Kidney epithelial cell (primary cell): Measurements from ENCODE around the gene COPS3. TPM values are rescaled to one million over a fixed set of nuclear protein-coding genes. Genes with fewer than 3 reads are reported as not detected.

Experiments
- DNase-seq: peaks from one replicate; pipeline ENCODE4 v3.0.0-alpha.2; 2010; ENCODE audit warnings: low read depth
- H3K27me3 ChIP-seq: 2 replicates; pipeline ENCODE4 v1.6.0; 2011; ENCODE audit warnings: low read length; ENCODE audit not compliant: control insufficient read depth, insufficient read depth
- H3K36me3 ChIP-seq: 2 replicates; pipeline ENCODE4 v1.5.1; 2011; ENCODE audit warnings: low read length; ENCODE audit not compliant: control insufficient read depth, insufficient read depth
- H3K4me3 ChIP-seq: 2 replicates; pipeline ENCODE4 v1.5.1; 2011; ENCODE audit warnings: low read depth, mild to moderate bottlenecking, control low read depth, low read length
- total RNA-seq: library from RNA; depleted of rRNA; stranded (reverse); fragments of >200 nt; gene quantifications from 2 replicates; pipeline ENCODE4 v1.2.3, GENCODE V29; 2015
- TF ChIP-seq, protein P1 (sequence below): IDR thresholded peaks from 2 replicates; pipeline ENCODE4 v1.5.1; 2011; ENCODE audit warnings: mild to moderate bottlenecking, moderate library complexity, low read length, control low read depth, inconsistent platforms; ENCODE audit not compliant: insufficient read depth, poor library complexity, severe bottlenecking

The COPS3 gene
- total RNA-seq, 1 donor from 2014 or later, result 68.5 TPM

DNA sequence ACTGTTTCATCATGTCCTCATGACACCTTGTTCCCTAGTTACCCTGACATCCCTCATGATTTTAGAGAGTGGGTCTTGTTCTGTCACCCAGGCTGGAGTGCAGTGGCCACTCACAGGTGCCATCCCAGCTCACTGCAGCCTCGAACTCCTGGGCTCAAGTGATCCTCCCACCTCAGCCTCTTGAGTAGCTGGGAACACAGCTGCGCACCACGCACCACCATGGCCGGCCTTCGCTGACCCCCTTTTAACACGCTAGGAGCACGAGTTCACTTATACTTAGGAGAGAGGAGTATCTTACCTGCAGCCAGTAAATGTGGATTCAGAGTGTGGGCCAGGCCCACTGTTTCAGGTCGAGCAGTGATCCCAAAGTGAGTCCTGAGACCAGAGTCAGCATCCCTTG is 43.6 kb upstream of the COPS3 start:
- H3K36me3 ChIP-seq, result no peaks in the 10 kb centered on the region
- DNase-seq, result no peak
- no peak overlapping the region for H3K4me3 ChIP-seq
- TF ChIP-seq, protein P1, sequence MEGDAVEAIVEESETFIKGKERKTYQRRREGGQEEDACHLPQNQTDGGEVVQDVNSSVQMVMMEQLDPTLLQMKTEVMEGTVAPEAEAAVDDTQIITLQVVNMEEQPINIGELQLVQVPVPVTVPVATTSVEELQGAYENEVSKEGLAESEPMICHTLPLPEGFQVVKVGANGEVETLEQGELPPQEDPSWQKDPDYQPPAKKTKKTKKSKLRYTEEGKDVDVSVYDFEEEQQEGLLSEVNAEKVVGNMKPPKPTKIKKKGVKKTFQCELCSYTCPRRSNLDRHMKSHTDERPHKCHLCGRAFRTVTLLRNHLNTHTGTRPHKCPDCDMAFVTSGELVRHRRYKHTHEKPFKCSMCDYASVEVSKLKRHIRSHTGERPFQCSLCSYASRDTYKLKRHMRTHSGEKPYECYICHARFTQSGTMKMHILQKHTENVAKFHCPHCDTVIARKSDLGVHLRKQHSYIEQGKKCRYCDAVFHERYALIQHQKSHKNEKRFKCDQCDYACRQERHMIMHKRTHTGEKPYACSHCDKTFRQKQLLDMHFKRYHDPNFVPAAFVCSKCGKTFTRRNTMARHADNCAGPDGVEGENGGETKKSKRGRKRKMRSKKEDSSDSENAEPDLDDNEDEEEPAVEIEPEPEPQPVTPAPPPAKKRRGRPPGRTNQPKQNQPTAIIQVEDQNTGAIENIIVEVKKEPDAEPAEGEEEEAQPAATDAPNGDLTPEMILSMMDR, result no peak
- no peaks in the 10 kb centered on the region for H3K27me3 ChIP-seq

DNA sequence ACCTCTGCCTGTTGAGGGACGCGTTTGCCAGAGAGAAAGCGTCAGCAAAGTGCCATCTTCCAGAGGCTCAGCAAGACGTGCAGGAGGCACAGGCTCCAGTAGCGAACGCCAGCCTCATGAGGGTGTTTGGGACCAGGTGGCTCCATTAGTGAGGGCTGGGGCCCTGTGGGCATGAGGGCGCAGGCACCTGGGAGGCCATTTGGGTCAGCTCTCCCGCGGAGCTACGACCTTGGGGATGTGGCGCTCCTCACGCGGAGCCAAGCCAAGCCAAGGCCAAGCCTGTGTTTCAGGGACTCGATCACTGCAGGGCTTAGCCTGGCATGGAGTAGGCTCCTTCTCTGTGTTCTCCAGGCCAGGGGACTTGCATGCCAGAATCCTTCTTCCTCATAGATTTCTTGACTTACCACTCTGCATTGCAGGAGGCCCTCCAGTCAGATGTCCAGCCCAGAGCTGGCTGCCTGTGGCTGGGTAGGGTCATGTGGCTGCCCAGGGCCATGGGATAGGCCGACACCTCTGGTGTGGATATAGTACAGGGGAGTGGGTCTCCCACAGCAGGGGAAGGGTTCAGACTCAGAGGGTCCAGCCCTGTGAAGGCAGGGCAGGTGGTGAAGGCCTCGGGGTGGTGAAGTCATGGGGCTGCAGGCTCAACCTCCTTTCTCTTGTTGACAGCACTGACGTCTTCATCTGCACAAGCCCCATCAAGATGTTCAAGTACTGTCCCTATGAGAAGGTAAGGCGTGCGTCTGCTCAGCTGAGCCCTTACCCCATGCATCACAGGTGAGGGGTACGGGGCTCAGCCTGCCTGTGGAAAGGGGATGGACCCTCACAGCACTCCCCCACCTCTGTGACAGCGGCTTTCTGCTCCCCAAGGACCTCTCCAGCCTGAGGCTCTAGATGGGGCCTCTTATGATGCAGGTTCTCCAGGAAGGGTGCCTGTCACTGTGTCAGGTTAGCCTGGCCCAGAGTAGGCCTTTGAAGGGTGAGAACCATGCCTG is 41.8 kb upstream of the COPS3 start:
- TF ChIP-seq, protein P1, result no peak
- no peak for DNase-seq
- no peaks in the 10 kb centered on the region for H3K36me3 ChIP-seq
- H3K27me3 ChIP-seq, result no peaks in the 10 kb centered on the region
- H3K4me3 ChIP-seq, result no peak overlapping the region

DNA sequence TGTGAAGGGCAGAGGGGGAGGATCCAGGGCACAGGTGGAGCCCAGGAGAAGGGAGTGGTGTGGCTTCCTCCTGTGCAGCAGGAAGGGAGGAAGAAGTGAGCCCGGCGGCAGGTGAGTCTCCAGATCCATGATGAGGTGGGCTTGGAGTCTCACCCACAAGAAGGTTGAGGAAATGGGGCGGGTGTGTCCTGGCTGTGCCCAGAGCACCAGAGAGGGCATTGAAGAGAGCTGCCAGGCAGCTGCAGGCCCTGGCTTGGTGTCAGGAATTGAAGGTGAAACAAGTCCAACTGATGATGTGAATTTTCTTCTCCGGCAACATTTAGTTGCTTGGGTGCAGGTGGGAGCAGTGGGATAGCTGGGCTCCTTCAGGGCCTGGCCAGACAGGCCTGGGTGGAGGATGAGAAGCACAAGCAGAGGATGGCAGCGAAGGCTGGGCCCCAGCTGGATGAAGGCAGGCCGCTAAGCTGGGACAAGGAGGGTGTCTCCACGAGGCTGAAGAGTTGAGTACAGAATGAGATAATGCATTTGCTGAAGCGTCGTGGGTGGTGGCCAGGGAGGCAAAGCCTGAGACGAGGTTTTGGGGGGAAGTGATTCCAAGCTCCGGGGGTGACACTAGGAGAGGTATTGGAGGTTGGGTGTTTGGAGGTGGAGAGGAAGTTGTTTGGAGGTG is 40.4 kb upstream of the COPS3 start:
- Histone ChIP-seq H3K4me3 (no peak overlapping the region), H3K27me3 (no peaks in the 10 kb centered on the region), H3K36me3 (no peaks in the 10 kb centered on the region)
- no peak for DNase-seq
- TF ChIP-seq, protein P1, result no peak

DNA sequence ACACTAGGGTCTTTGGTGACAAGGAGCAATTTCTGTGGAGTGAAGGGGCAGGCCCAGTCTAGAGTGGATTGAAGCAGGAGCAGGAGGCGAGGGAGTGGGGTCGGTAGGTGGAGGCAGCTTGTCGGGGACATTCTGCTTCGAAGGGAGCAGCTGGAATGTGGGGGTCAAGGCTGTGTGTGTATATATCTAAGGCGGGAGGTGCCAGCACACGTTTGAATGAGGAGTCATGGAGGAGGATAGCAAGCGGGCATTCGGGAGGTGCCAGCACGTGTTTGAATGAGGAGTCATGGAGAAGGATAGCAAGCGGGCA is 39.8 kb upstream of the COPS3 start:
- no peaks in the 10 kb centered on the region for H3K27me3 ChIP-seq
- no peaks in the 10 kb centered on the region for H3K36me3 ChIP-seq
- TF ChIP-seq, protein P1, result no peak
- H3K4me3 ChIP-seq, result no peak overlapping the region
- DNase-seq, result no peak

DNA sequence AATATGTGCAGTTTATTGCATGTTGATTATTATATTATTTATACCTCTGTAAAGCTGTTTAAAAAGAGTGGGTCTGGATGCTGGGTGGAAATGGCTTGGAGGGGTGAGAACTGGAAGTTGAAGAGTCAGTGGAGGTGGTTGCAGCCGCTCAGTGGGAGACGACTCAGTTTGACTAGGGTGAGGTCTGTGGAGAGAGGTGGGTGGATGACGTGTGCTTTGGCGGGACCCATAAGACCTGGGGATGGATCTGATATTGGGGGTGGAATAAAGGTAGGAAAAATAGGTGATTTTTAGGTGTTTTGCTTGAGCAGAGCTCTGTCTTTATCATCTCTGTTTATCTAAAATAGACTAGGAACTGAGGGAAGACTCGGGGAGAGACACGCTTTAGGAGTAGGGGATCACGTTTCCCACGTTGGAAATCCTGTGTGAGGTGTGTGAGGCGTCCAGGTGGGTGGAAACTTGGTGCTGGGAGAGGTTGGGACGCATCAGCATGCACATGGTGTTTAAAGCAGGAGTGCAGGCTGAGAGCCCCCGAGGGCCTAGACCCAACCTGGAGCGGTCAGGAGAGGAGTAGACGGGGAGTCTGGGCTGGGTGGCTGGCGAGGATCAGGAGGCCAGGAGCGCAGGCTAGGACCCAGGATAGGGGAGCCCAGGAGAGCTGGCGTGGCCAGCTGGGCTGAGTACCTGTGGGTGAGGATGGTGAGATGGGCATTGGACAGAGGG is 39.3 kb upstream of the COPS3 start:
- Histone ChIP-seq H3K27me3 (no peaks in the 10 kb centered on the region), H3K4me3 (no peak overlapping the region), H3K36me3 (no peaks in the 10 kb centered on the region)
- no peak for DNase-seq
- TF ChIP-seq, protein P1, result no peak
